ENCODE data around the gene COX17. TPM values are rescaled to one million over a fixed set of nuclear protein-coding genes. Genes with fewer than 3 reads are reported as not detected.

The COX17 gene, protein sequence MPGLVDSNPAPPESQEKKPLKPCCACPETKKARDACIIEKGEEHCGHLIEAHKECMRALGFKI
- total RNA-seq (2016; rRNA removed; fragmentation: Illumina TruSeq; extraction: Trizol) = 51.0 and 66.2 TPM in 2 replicates
- 38.5 and 43.1 TPM in 2 replicates for total RNA-seq (2016; cell fraction: cytosol; rRNA removed; fragmentation: Illumina TruSeq; extraction: Trizol; ENCODE audit: low read depth)
- 55.5 and 63.3 TPM in 2 replicates for total RNA-seq (2016; cell fraction: insoluble cytoplasmic fraction; rRNA removed; fragmentation: Illumina TruSeq; extraction: Trizol)
- total RNA-seq (2016; cell fraction: membrane; rRNA removed; fragmentation: Illumina TruSeq; extraction: Trizol) = 51.7 and 64.0 TPM in 2 replicates
- 20.8 and 27.4 TPM in 2 replicates for total RNA-seq (2016; cell fraction: nucleus; rRNA removed; fragmentation: Illumina TruSeq; extraction: Trizol)
- 34.3 and 41.4 TPM in 2 replicates for polyA plus RNA-seq (2011; rRNA removed)
- 19.2 and 23.8 TPM in 2 replicates for polyA plus RNA-seq (2011; cell fraction: cytosol; rRNA removed)
- polyA plus RNA-seq (2011; cell fraction: nucleus; rRNA removed) = 7.0 and 8.8 TPM in 2 replicates
- 39.2 and 39.8 TPM in 2 replicates for polyA plus RNA-seq (2012)
- polyA plus RNA-seq (2016; cell fraction: cytosol; fragmentation: Illumina TruSeq; extraction: Trizol; ENCODE audit: low read depth) = 52.8 and 70.6 TPM in 2 replicates
- 95.8 and 101 TPM in 2 replicates for polyA plus RNA-seq (2016; cell fraction: insoluble cytoplasmic fraction; fragmentation: Illumina TruSeq; extraction: Trizol; ENCODE audit: low read depth)
- 68.1 and 83.6 TPM in 2 replicates for polyA plus RNA-seq (2016; cell fraction: membrane; fragmentation: Illumina TruSeq; extraction: Trizol; ENCODE audit: low read depth)
- 44.3 and 48.4 TPM in 2 replicates for polyA plus RNA-seq (2016; cell fraction: nucleus; fragmentation: Illumina TruSeq; extraction: Trizol; ENCODE audit: insufficient read depth, low read depth)
- polyA minus RNA-seq (2011; rRNA and poly(A)+ RNA removed; ENCODE audit: low replicate concordance) = 7.3 and 16.0 TPM in 2 replicates
- 5.7 and 6.1 TPM in 2 replicates for polyA minus RNA-seq (2011; cell fraction: cytosol; rRNA and poly(A)+ RNA removed)
- polyA minus RNA-seq (2011; cell fraction: nucleus; rRNA and poly(A)+ RNA removed) = 23.8 and 24.9 TPM in 2 replicates
- percentile 83 among the genes with signal in this experiment for Bru-seq, nascent RNA
- BruChase-seq, experiment 1, labeled RNA remaining after a 6-hour chase = percentile 65 among the genes with signal in this experiment
- percentile 67 among the genes with signal in this experiment for BruChase-seq, experiment 2, labeled RNA remaining after a 2-hour chase
- long read RNA-seq, experiment 1, transcript COX17-201 (3 exons, 684 nt) = major isoform, 125 of 134 reads
- long read RNA-seq, experiment 1, partial matches to known transcripts = 0 of 134 reads
- long read RNA-seq, experiment 1, other reads (novel, unspliced or antisense) = 8 of 134 reads
- long read RNA-seq, experiment 2, transcript COX17-201 (3 exons, 684 nt) = major isoform, 44 of 67 reads
- long read RNA-seq, experiment 2, partial matches to known transcripts = 1 of 67 reads
- long read RNA-seq, experiment 2, other reads (novel, unspliced or antisense) = 21 of 67 reads

DNA sequence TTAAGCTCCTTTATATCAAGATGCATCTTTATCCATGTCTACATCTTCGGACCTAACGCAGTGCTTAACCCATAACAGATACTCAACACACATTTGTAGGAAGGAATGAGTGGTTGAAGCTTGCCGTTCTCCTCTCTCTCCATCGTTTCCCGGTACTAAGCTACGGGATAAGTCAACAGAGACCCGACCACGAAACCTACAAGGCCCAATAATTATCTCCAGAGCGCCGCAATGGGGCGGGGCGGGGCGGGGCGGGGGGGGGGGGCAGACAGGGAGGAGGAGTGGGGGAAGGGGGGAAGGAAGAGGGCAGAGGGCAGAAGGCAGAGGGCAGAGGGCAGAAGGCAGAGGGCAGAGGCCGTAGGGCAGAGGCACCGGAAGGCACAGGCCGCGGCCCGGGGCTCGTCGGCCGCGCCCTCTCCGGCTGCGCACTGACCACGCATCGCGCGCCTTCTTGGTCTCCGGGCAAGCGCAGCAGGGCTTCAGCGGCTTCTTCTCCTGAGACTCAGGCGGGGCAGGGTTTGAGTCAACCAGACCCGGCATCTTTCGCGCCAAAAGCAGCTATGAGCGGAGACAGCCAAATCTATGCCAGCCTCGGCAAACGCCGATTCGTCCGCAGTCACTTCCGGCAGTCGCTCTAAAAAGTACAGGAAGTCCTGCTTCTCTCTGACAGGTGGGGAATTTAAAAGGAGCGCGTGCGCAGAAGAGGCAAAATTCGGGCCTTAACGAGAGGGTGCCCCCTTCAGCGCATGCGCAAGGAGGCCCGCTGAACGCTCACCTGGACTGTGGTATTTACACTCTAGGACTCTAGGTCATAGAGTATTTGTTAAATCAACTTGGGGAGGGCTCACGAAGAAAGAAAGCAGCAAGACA, at the start of gene COX17:
Gene COX17, minus strand, starts transcription at position 636 of the 870 bp plus-strand sequence. Its CDS starts 96 bp downstream, at position 540.
- peak; percentile 89 for FAIRE-seq
- TF ChIP-seq FOXC1 (CRISPR knock-in tag; IDR thresholded peaks at IDR 0.05; ENCODE audit: borderline replicate concordance) = peak; percentile 61; the same call in 1 of the 2 replicates
- TF ChIP-seq, protein P1, sequence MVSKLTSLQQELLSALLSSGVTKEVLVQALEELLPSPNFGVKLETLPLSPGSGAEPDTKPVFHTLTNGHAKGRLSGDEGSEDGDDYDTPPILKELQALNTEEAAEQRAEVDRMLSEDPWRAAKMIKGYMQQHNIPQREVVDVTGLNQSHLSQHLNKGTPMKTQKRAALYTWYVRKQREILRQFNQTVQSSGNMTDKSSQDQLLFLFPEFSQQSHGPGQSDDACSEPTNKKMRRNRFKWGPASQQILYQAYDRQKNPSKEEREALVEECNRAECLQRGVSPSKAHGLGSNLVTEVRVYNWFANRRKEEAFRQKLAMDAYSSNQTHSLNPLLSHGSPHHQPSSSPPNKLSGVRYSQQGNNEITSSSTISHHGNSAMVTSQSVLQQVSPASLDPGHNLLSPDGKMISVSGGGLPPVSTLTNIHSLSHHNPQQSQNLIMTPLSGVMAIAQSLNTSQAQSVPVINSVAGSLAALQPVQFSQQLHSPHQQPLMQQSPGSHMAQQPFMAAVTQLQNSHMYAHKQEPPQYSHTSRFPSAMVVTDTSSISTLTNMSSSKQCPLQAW (CRISPR knock-in tag; IDR thresholded peaks at IDR 0.05) = peak; percentile 30; the same call in 1 of the 2 replicates
- TF ChIP-seq CEBPB (IDR thresholded peaks at IDR 0.05; ENCODE audit: borderline replicate concordance, low read depth, low read length) = no peak
- no peak for TF ChIP-seq EZH2 (conservative IDR thresholded peaks at IDR 0.05; ENCODE audit: low read depth, low read length)
- TF ChIP-seq, protein P2, sequence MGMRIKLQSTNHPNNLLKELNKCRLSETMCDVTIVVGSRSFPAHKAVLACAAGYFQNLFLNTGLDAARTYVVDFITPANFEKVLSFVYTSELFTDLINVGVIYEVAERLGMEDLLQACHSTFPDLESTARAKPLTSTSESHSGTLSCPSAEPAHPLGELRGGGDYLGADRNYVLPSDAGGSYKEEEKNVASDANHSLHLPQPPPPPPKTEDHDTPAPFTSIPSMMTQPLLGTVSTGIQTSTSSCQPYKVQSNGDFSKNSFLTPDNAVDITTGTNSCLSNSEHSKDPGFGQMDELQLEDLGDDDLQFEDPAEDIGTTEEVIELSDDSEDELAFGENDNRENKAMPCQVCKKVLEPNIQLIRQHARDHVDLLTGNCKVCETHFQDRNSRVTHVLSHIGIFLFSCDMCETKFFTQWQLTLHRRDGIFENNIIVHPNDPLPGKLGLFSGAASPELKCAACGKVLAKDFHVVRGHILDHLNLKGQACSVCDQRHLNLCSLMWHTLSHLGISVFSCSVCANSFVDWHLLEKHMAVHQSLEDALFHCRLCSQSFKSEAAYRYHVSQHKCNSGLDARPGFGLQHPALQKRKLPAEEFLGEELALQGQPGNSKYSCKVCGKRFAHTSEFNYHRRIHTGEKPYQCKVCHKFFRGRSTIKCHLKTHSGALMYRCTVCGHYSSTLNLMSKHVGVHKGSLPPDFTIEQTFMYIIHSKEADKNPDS (CRISPR knock-in tag; IDR thresholded peaks at IDR 0.05) = 0 out of 2 replicates have a peak, but pooled peaks have one; percentile 52
- TF ChIP-seq ETV6 (CRISPR knock-in tag; conservative IDR thresholded peaks at IDR 0.05) = peak; percentile 62; the same call in 1 of the 2 replicates
- TF ChIP-seq ZNF709 (CRISPR knock-in tag; IDR thresholded peaks at IDR 0.05) = 0 out of 2 replicates have a peak, but pooled peaks have one; percentile 44
- TF ChIP-seq MZF1 (CRISPR knock-in tag; IDR thresholded peaks at IDR 0.05; ENCODE audit: borderline replicate concordance) = no peak
- peak; percentile 90 for TF ChIP-seq KDM2A (CRISPR knock-in tag; IDR thresholded peaks at IDR 0.05; ENCODE audit: borderline replicate concordance, low read depth)
- TF ChIP-seq ZNF746 (CRISPR knock-in tag; IDR thresholded peaks at IDR 0.05) = no peak
- peak; percentile 87 for TF ChIP-seq TBX2 (CRISPR knock-in tag; IDR thresholded peaks at IDR 0.05; ENCODE audit: borderline replicate concordance)

More for the DNA sequence above, at the start of gene COX17:
- Histone ChIP-seq H3K4me3 (replicated peaks in 1 of 3; ENCODE audit: insufficient read depth in 1 of 3, low read depth in 2 of 3, low read length in 3 of 3) (peak within 1 kb of the TSS; percentile 69 to 96 (median 77)), H2AFZ (ENCODE audit: low read length) (peak within 1 kb of the TSS; percentile 83), H3K27ac (ENCODE audit: extremely low read length, insufficient read depth, low read length) (peak within 1 kb of the TSS; percentile 84), H3K4me2 (ENCODE audit: low read depth, low read length) (peak within 1 kb of the TSS; percentile 90), H3K36me3 (replicated peaks in 1 of 2; ENCODE audit: control insufficient read depth in 1 of 2, insufficient read depth in 2 of 2, low read length in 2 of 2) (peaks cover 4 to 21% of the 10 kb centered on the region in 2 experiments; a peak in 4 of 5 replicates), H3K9me3 (ENCODE audit: low read length) (no peaks in the 10 kb centered on the region), H4K20me1 (ENCODE audit: insufficient read depth, low read length) (no peaks in the 10 kb centered on the region), H3K79me2 (ENCODE audit: insufficient read depth, low read length) (peaks cover 4% of the 10 kb centered on the region), H3K4me1 (ENCODE audit: insufficient read depth, low read length) (peaks cover 16% of the 10 kb centered on the region), H3K27me3 (ENCODE audit: control insufficient read depth in 1 of 2, insufficient read depth in 2 of 2, low read length in 2 of 2) (no peaks in the 10 kb centered on the region; a peak in 1 of 5 replicates), H3K9ac (ENCODE audit: insufficient read depth, low read depth, low read length) (peak within 1 kb of the TSS; percentile 73)
- CTCF ChIA-PET (ENCODE audit: low intra/inter-chr PET ratio, low total read pairs) = no interaction called here
- DNase-seq (ENCODE audit: low spot score) = peak; percentile 97
- POLR2A ChIA-PET = interaction anchor here (1.0 to 1.6 kb wide), 6 partner anchors 33 to 437 kb away, joined by 3 to 8 read pairs (median 4); partner anchors contain the start of genes GSK3B, TIMMDC1 and TMEM39A
- in situ Hi-C loops (cut with HindIII; ENCODE audit: extremely low pct_ligation_motif_present, low pct_unique_long_range_greater_than_20kb) = loop anchor here (25.0 kb wide), 3 partner anchors 265 to 790 kb away; partner anchors contain the start of gene TEX55
- ATAC-seq = peak; percentile 95
- intact Hi-C loops (cut with micrococcal nuclease; ENCODE audit: unreplicated experiment) = no loop called here
- no TSS peak for BruUV-seq (replicated peaks)
- under 1% methylated on average over 26 of the region's 54 CpGs for whole genome bisulfite sequencing (ENCODE audit: low lambda C conversion rate)
